ENCODE results near the gene CHRM1. TPM values are rescaled to one million over a fixed set of nuclear protein-coding genes. Genes with fewer than 3 reads are reported as not detected.
"Not testable (repeated sequence)": the region's sequence is repeated elsewhere in the genome, so short reads cannot be mapped to it uniquely, and the experiment has no call there.

The CHRM1 gene
- total RNA-seq, 1 donor from 2014 or later: not detected

GRCh38 chr11:62876712-62877111 is 44.5 kb downstream of the CHRM1 start:
- Mint-ChIP-seq H3K27ac (ENCODE audit: unreplicated experiment) (peak overlapping the region; percentile 9), H3K27me3 (ENCODE audit: unreplicated experiment) (peaks cover 10% of the 10 kb centered on the region), H3K36me3 (ENCODE audit: low read depth, unreplicated experiment) (peaks cover 12% of the 10 kb centered on the region), H3K4me3 (ENCODE audit: unreplicated experiment) (peak overlapping the region; percentile 31), H3K9me3 (ENCODE audit: unreplicated experiment) (no peaks in the 10 kb centered on the region), H3K4me1 (ENCODE audit: unreplicated experiment) (peaks cover 21% of the 10 kb centered on the region)
- no peak for DNase-seq (ENCODE audit: low spot score)
- no peak for TF ChIP-seq CTCF (IDR thresholded peaks at IDR 0.05; ENCODE audit: unreplicated experiment)

DNA sequence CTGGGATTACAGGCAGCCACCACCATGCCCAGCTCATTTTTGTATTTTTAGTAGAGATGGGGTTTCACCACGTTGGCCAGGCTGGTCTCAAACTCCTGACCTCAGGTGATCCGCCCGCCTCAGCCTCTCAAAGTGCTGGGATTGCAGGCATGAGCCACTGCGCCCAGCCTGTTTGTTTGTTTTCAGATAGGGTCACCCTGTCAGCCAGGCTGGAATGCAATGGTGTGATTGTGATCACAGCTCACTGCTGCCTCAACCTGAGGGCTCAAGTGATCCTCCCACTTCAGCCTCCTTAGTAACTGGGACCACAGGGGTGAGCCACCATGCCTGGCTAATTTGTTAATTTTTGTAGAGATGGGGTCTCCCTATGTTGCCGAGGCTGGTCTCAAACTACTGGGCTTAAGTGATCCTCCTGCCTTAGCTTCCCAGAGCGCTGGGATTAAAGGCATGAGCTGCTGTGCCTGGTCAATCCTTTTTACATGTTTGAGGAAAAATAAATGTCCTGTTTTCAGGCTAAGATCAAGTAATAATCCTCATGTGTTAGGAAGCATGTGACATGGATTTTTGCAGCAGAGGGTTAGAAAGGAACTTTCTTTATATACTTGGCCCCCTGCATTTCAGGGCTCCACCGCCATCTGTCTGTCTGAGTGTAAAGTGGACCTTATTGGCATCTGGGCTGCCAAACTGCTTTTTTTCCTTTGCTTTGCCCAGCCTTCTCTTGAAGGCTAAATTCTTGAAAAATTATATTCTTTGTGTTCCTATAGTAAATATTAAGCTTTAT is 45.3 kb downstream of the CHRM1 start:
- Mint-ChIP-seq H3K4me3 (ENCODE audit: unreplicated experiment) (no peak overlapping the region), H3K36me3 (ENCODE audit: low read depth, unreplicated experiment) (peaks cover 9% of the 10 kb centered on the region), H3K27ac (ENCODE audit: unreplicated experiment) (no peak overlapping the region), H3K9me3 (ENCODE audit: unreplicated experiment) (no peaks in the 10 kb centered on the region), H3K27me3 (ENCODE audit: unreplicated experiment) (peaks cover 10% of the 10 kb centered on the region), H3K4me1 (ENCODE audit: unreplicated experiment) (peaks cover 20% of the 10 kb centered on the region)
- DNase-seq (ENCODE audit: low spot score): no peak
- TF ChIP-seq CTCF (IDR thresholded peaks at IDR 0.05; ENCODE audit: unreplicated experiment): no peak

DNA sequence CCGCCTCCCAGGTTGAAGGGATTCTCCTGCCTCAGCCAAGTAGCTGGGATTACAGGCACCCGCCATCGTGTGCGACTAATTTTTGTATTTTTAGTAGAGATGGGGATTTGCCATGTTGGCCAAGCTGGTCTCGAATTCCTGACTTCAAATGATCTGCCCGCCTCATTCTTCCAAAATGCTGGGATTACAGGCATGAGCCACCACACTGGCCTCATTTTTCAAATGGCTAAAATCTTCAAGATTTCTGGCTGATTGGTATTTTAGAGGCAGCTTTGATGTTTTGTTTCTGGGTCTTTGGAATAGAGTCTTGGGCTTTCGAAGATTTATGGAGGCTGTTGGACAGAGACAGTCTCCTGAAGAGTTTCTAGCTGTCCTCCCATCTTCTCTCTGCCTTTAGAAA is 46.3 kb downstream of the CHRM1 start:
- no peaks in the 10 kb centered on the region for H3K36me3 Mint-ChIP-seq (ENCODE audit: low read depth, unreplicated experiment)

GRCh38 chr11:62865635-62866034 is 55.5 kb downstream of the CHRM1 start:
- H3K9me3 Mint-ChIP-seq (ENCODE audit: unreplicated experiment): no peaks in the 10 kb centered on the region
- H3K4me3 Mint-ChIP-seq (ENCODE audit: unreplicated experiment): peak overlapping the region; percentile 29
- TF ChIP-seq CTCF (IDR thresholded peaks at IDR 0.05; ENCODE audit: unreplicated experiment): no peak
- no peak for DNase-seq (ENCODE audit: low spot score)
- H3K27ac Mint-ChIP-seq (ENCODE audit: unreplicated experiment): no peak overlapping the region
- no peaks in the 10 kb centered on the region for H3K27me3 Mint-ChIP-seq (ENCODE audit: unreplicated experiment)
- H3K4me1 Mint-ChIP-seq (ENCODE audit: unreplicated experiment): peaks cover 5% of the 10 kb centered on the region
- H3K36me3 Mint-ChIP-seq (ENCODE audit: low read depth, unreplicated experiment): peaks cover 4% of the 10 kb centered on the region

More for the DNA sequence above, 46.3 kb downstream of the CHRM1 start:
- H3K4me3 Mint-ChIP-seq (ENCODE audit: unreplicated experiment): no peak overlapping the region
- no peak for DNase-seq (ENCODE audit: low spot score)
- H3K9me3 Mint-ChIP-seq (ENCODE audit: unreplicated experiment): no peaks in the 10 kb centered on the region
- no peak for TF ChIP-seq CTCF (IDR thresholded peaks at IDR 0.05; ENCODE audit: unreplicated experiment)
- H3K27ac Mint-ChIP-seq (ENCODE audit: unreplicated experiment): no peak overlapping the region
- peaks cover 12% of the 10 kb centered on the region for H3K4me1 Mint-ChIP-seq (ENCODE audit: unreplicated experiment)
- H3K27me3 Mint-ChIP-seq (ENCODE audit: unreplicated experiment): peaks cover 3% of the 10 kb centered on the region

DNA sequence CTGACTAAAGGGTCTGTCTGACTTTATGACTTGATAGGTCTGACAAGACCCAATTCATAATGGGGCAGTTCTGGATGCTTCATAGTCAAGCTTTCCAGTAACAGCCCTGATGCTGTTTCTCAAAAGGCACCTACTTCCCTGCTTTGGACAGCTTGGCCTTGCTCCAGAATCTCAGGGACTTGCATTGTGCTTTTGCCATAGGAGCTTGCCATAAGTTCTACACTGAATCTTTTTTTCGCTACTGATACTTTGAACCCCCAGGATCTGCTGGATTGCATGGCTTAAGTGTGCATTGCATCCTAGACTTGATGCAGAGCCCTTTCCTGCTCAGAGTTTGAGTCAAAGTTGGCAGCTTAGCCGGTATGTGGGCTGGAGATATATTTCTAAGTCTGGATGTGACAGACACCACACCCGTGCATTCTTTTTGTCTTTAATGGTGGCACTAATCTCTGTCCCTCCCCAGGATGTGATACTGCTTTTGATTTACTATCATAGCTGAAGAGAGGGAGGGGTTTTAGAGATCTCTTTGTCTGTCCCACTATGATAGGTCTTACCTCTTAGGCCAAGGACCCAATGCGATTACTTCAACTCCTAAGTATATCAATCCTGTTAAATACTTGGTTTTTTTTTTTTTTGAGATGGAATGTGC is 57.4 kb downstream of the CHRM1 start:
- Mint-ChIP-seq H3K4me3 (ENCODE audit: unreplicated experiment) (peak overlapping the region; percentile 44), H3K27ac (ENCODE audit: unreplicated experiment) (no peak overlapping the region), H3K4me1 (ENCODE audit: unreplicated experiment) (peaks cover 9% of the 10 kb centered on the region), H3K9me3 (ENCODE audit: unreplicated experiment) (no peaks in the 10 kb centered on the region), H3K36me3 (ENCODE audit: low read depth, unreplicated experiment) (peaks cover 4% of the 10 kb centered on the region), H3K27me3 (ENCODE audit: unreplicated experiment) (peaks cover 6% of the 10 kb centered on the region)
- DNase-seq (ENCODE audit: low spot score): no peak
- no peak for TF ChIP-seq CTCF (IDR thresholded peaks at IDR 0.05; ENCODE audit: unreplicated experiment)

GRCh38 chr11:62861564-62862192 is 59.5 kb downstream of the CHRM1 start:
- Mint-ChIP-seq H3K4me1 (ENCODE audit: unreplicated experiment) (peaks cover 18% of the 10 kb centered on the region), H3K27ac (ENCODE audit: unreplicated experiment) (peak overlapping the region; percentile 36)
- H3K9me3 Mint-ChIP-seq (ENCODE audit: unreplicated experiment); H3K36me3 Mint-ChIP-seq (ENCODE audit: low read depth, unreplicated experiment); DNase-seq (ENCODE audit: low spot score); H3K27me3 Mint-ChIP-seq (ENCODE audit: unreplicated experiment); H3K4me3 Mint-ChIP-seq (ENCODE audit: unreplicated experiment): not testable (repeated sequence)
